ENCODE data around the gene LRRC4B. TPM values are rescaled to one million over a fixed set of nuclear protein-coding genes. Genes with fewer than 3 reads are reported as not detected.
A peak's percentile ranks its signal among the peaks of the same experiment; 100 is the strongest.

Gene LRRC4B
- total and polyA plus RNA-seq, 9 donors = 5.7 to 16.1 (median 12.7) TPM

DNA sequence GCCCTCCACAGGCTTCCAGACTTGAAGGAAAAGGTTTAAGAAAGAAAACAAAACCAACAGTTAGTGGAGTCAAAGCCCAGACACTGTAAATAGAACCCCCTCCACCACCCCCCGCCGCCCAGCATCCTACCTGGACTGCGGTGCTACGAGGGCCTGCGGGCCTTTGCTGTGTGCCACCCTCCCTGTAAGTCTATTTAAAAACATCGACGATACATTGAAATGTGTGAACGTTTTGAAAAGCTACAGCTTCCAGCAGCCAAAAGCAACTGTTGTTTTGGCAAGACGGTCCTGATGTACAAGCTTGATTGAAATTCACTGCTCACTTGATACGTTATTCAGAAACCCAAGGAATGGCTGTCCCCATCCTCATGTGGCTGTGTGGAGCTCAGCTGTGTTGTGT lies 85.3 kb downstream of the LRRC4B start:
- Histone ChIP-seq H3K27ac (ENCODE audit: low read length) (peak overlapping the region; percentile 13), H3K4me1 (ENCODE audit: control insufficient read depth, insufficient read depth, low read length) (peaks cover 22% of the 10 kb centered on the region), H3K9me3 (replicated peaks; ENCODE audit: control insufficient read depth, low read depth, low read length) (peaks cover 7% of the 10 kb centered on the region), H3K36me3 (ENCODE audit: control insufficient read depth, insufficient read depth, low read length) (peaks cover 72% of the 10 kb centered on the region), H3K4me3 (ENCODE audit: low read length) (no peak overlapping the region), H3K27me3 (ENCODE audit: control insufficient read depth, insufficient read depth, low read length) (peaks cover 2% of the 10 kb centered on the region)
- WGBS (ENCODE audit: insufficient coverage) = 80% methylated on average over 9 of the region's 10 CpGs
- DNase-seq = no peak

- no peak overlapping the region for H3K4me3 ChIP-seq (ENCODE audit: low read length)
- no peak for DNase-seq
- no peak overlapping the region for H3K27ac ChIP-seq (ENCODE audit: low read length)
- peaks cover 7% of the 10 kb centered on the region for H3K9me3 ChIP-seq (replicated peaks; ENCODE audit: control insufficient read depth, low read depth, low read length)
- H3K4me1 ChIP-seq (ENCODE audit: control insufficient read depth, insufficient read depth, low read length) = peaks cover 25% of the 10 kb centered on the region
- WGBS (ENCODE audit: insufficient coverage) = 73% methylated on average over 11 of the region's 16 CpGs
- H3K27me3 ChIP-seq (ENCODE audit: control insufficient read depth, insufficient read depth, low read length) = peaks cover 2% of the 10 kb centered on the region
- peaks cover 70% of the 10 kb centered on the region for H3K36me3 ChIP-seq (ENCODE audit: control insufficient read depth, insufficient read depth, low read length)
Measured at GRCh38 chr19:50482271-50482855, 85.9 kb downstream of the LRRC4B start.

- Histone ChIP-seq H3K4me1 (ENCODE audit: control insufficient read depth, insufficient read depth, low read length) (peaks cover 29% of the 10 kb centered on the region), H3K27ac (ENCODE audit: low read length) (no peak overlapping the region), H3K27me3 (ENCODE audit: control insufficient read depth, insufficient read depth, low read length) (no peaks in the 10 kb centered on the region), H3K4me3 (ENCODE audit: low read length) (no peak overlapping the region), H3K9me3 (replicated peaks; ENCODE audit: control insufficient read depth, low read depth, low read length) (peaks cover 3% of the 10 kb centered on the region), H3K36me3 (ENCODE audit: control insufficient read depth, insufficient read depth, low read length) (peaks cover 62% of the 10 kb centered on the region)
- no peak for DNase-seq
- 91% methylated on average over 22 of the region's 27 CpGs for WGBS (ENCODE audit: insufficient coverage)
Measured at GRCh38 chr19:50481351-50482149, 86.7 kb downstream of the LRRC4B start.

GRCh38 chr19:50480281-50481111 lies 87.7 kb downstream of the LRRC4B start:
- no peak overlapping the region for H3K27ac ChIP-seq (ENCODE audit: low read length)
- H3K4me3 ChIP-seq (ENCODE audit: low read length) = no peak overlapping the region
- peaks cover 30% of the 10 kb centered on the region for H3K4me1 ChIP-seq (ENCODE audit: control insufficient read depth, insufficient read depth, low read length)
- no peak for DNase-seq
- peaks cover 58% of the 10 kb centered on the region for H3K36me3 ChIP-seq (ENCODE audit: control insufficient read depth, insufficient read depth, low read length)
- WGBS (ENCODE audit: insufficient coverage) = 86% methylated on average over 30 of the region's 37 CpGs
- no peaks in the 10 kb centered on the region for H3K9me3 ChIP-seq (replicated peaks; ENCODE audit: control insufficient read depth, low read depth, low read length)
- no peaks in the 10 kb centered on the region for H3K27me3 ChIP-seq (ENCODE audit: control insufficient read depth, insufficient read depth, low read length)

GRCh38 chr19:50479761-50480251 lies 88.4 kb downstream of the LRRC4B start:
- Histone ChIP-seq H3K36me3 (ENCODE audit: control insufficient read depth, insufficient read depth, low read length) (peaks cover 58% of the 10 kb centered on the region), H3K27ac (ENCODE audit: low read length) (no peak overlapping the region), H3K27me3 (ENCODE audit: control insufficient read depth, insufficient read depth, low read length) (no peaks in the 10 kb centered on the region), H3K4me1 (ENCODE audit: control insufficient read depth, insufficient read depth, low read length) (peaks cover 30% of the 10 kb centered on the region), H3K9me3 (replicated peaks; ENCODE audit: control insufficient read depth, low read depth, low read length) (no peaks in the 10 kb centered on the region), H3K4me3 (ENCODE audit: low read length) (no peak overlapping the region)
- WGBS (ENCODE audit: insufficient coverage) = 95% methylated on average over 14 of the region's 16 CpGs
- DNase-seq = no peak

DNA sequence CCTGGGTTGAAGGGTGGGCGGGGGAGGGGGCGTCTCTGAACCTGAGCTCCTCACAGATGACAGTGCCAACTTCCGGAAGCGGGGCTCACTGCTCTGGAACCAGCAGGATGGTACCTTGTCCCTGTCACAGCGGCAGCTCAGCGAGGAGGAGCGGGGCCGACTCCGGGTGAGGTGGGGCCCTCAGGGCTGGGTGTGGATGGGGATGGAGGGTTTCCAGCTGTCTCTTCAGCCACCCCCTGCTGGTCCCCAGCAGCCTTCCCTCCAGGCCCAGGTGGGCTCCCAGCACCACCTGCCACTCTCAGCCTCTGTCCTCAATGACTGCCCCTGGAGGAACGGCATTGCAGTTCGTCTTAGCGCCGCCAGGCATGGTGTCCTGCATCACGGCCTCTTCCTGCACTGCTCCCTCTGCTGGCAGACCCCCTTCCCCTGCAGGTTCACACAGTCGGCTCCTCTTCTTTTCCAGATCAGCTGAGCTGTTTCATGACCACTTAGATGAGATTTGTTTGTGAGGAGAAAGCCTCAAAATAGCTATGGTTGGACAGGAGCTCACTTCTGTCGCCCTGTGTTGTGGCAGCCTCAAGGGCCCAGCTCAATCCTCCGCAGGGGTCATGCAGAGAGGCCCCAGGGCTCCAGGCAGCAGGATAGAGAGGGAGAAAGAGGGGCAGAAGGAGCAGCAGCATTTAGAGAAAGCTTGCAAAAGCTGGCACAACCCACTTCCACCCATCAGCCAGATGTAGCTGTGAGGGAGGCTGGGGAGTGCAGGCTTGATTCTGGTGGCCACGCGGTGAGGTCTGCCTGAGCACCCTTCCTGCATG lies 89.1 kb downstream of the LRRC4B start:
- H3K27ac ChIP-seq (ENCODE audit: low read length) = no peak overlapping the region
- H3K9me3 ChIP-seq (replicated peaks; ENCODE audit: control insufficient read depth, low read depth, low read length) = no peaks in the 10 kb centered on the region
- peaks cover 58% of the 10 kb centered on the region for H3K36me3 ChIP-seq (ENCODE audit: control insufficient read depth, insufficient read depth, low read length)
- no peak overlapping the region for H3K4me3 ChIP-seq (ENCODE audit: low read length)
- WGBS (ENCODE audit: insufficient coverage) = 77% methylated on average over 13 of the region's 19 CpGs
- DNase-seq = no peak
- H3K4me1 ChIP-seq (ENCODE audit: control insufficient read depth, insufficient read depth, low read length) = peaks cover 30% of the 10 kb centered on the region
- H3K27me3 ChIP-seq (ENCODE audit: control insufficient read depth, insufficient read depth, low read length) = no peaks in the 10 kb centered on the region

- H3K36me3 ChIP-seq (ENCODE audit: control insufficient read depth, insufficient read depth, low read length) = peaks cover 49% of the 10 kb centered on the region
- no peak for DNase-seq
- H3K9me3 ChIP-seq (replicated peaks; ENCODE audit: control insufficient read depth, low read depth, low read length) = no peaks in the 10 kb centered on the region
- H3K4me3 ChIP-seq (ENCODE audit: low read length) = no peak overlapping the region
- no peaks in the 10 kb centered on the region for H3K27me3 ChIP-seq (ENCODE audit: control insufficient read depth, insufficient read depth, low read length)
- WGBS (ENCODE audit: insufficient coverage) = 95% methylated on average over 13 of the region's 17 CpGs
- peaks cover 22% of the 10 kb centered on the region for H3K4me1 ChIP-seq (ENCODE audit: control insufficient read depth, insufficient read depth, low read length)
- no peak overlapping the region for H3K27ac ChIP-seq (ENCODE audit: low read length)
Measured at GRCh38 chr19:50477751-50478515, 90.3 kb downstream of the LRRC4B start.

DNA sequence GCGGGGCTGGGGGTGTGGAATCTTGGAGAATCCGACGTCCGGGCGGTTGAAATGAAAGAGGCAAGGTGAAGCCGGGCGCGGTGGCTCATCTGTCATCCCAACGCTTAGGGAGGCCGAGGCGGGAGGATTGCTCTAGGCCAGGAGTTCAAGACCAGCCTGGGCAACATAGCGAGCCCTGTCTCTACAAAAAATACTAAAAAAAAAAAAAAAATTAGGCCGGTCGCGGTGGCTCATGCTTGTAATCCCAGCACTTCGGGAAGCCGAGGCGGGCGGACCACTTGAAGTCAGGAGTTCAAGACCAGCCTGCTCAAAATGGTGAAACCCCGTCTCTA lies 91.4 kb downstream of the LRRC4B start:
- no peaks in the 10 kb centered on the region for H3K27me3 ChIP-seq (ENCODE audit: control insufficient read depth, insufficient read depth, low read length)
- peaks cover 16% of the 10 kb centered on the region for H3K4me1 ChIP-seq (ENCODE audit: control insufficient read depth, insufficient read depth, low read length)
- WGBS (ENCODE audit: insufficient coverage) = 4% methylated on average over 12 of the region's 20 CpGs
- peak overlapping the region; percentile 95 for H3K27ac ChIP-seq (ENCODE audit: low read length)
- no peaks in the 10 kb centered on the region for H3K9me3 ChIP-seq (replicated peaks; ENCODE audit: control insufficient read depth, low read depth, low read length)
- peaks cover 40% of the 10 kb centered on the region for H3K36me3 ChIP-seq (ENCODE audit: control insufficient read depth, insufficient read depth, low read length)
- no peak for DNase-seq
- peak overlapping the region; percentile 98 for H3K4me3 ChIP-seq (ENCODE audit: low read length)

- under 1% methylated on average over 56 of the region's 58 CpGs for WGBS (ENCODE audit: insufficient coverage)
- Histone ChIP-seq H3K9me3 (replicated peaks; ENCODE audit: control insufficient read depth, low read depth, low read length) (no peaks in the 10 kb centered on the region), H3K36me3 (ENCODE audit: control insufficient read depth, insufficient read depth, low read length) (peaks cover 35% of the 10 kb centered on the region), H3K4me3 (ENCODE audit: low read length) (peak within 1 kb of the TSS; percentile 98), H3K27ac (ENCODE audit: low read length) (peak within 1 kb of the TSS; percentile 95), H3K4me1 (ENCODE audit: control insufficient read depth, insufficient read depth, low read length) (peaks cover 16% of the 10 kb centered on the region), H3K27me3 (ENCODE audit: control insufficient read depth, insufficient read depth, low read length) (no peaks in the 10 kb centered on the region)
- DNase-seq = peak; percentile 96
Measured at GRCh38 chr19:50476224-50476906, 91.9 kb downstream of the LRRC4B start, which contains the start of the genes EMC10 and GARIN5A. Gene EMC10, plus strand, starts transcription at chr19:50476507. Its CDS starts 38 bp downstream, at chr19:50476545. Gene GARIN5A, minus strand, starts transcription at chr19:50476848. Its CDS starts 460 bp downstream, at chr19:50476388.

Measured in muscle of leg (tissue), 11 donors.